HepG2 (cell line): Measurements from ENCODE around the gene ALK.

Experiments
- BRCA1 ChIP-seq: sonication (generic); formaldehyde crosslinking; IDR thresholded peaks from 2 replicates; pipeline ENCODE4 v1.4.0; 2020; ENCODE audit warnings: missing genetic modification reagents
- CHD2 ChIP-seq: IDR thresholded peaks from 2 replicates; pipeline ENCODE4 v1.6.1; 2011; ENCODE audit warnings: low read depth, low read length, improper control_type of control experiment
- FOXK2 ChIP-seq: fragments of 450-650 bp; IDR thresholded peaks from 2 replicates; pipeline ENCODE4 v1.6.1; 2016
- HMGA1 ChIP-seq: sonication (generic); formaldehyde crosslinking; conservative IDR thresholded peaks from 2 replicates; pipeline ENCODE4 v1.4.0; 2020; ENCODE audit warnings: missing genetic modification reagents
- KAT8 ChIP-seq: IDR thresholded peaks from 2 replicates; pipeline ENCODE4 v1.6.1; 2016; ENCODE audit warnings: missing genetic modification reagents, missing compliant biosample characterization
- POLR2A ChIP-seq, 2 experiments: IDR thresholded peaks; 2 replicates each; pipeline ENCODE4 v1.6.1; 2011; ENCODE audit warnings: low read depth in 2 of 2, low read length in 2 of 2, mild to moderate bottlenecking in 1 of 2, moderate library complexity in 1 of 2; ENCODE audit not compliant: insufficient read depth in 1 of 2
- TAF1 ChIP-seq: sonication (generic); formaldehyde crosslinking; IDR thresholded peaks from 2 replicates; pipeline ENCODE4 v1.4.0; 2020; ENCODE audit warnings: missing genetic modification reagents
- WIZ ChIP-seq: sonication (generic); formaldehyde crosslinking; IDR thresholded peaks from 2 replicates; pipeline ENCODE4 v1.5.1; 2020; ENCODE audit warnings: mild to moderate bottlenecking, missing genetic modification reagents
- ZNF10 ChIP-seq: sonication (generic); formaldehyde crosslinking; IDR thresholded peaks from 2 replicates; pipeline ENCODE4 v1.4.0; 2020; ENCODE audit warnings: mild to moderate bottlenecking, low read depth, missing genetic modification reagents, borderline replicate concordance
- ZNF550 ChIP-seq: sonication (generic); formaldehyde crosslinking; IDR thresholded peaks from 2 replicates; pipeline ENCODE4 v1.4.0; 2020; ENCODE audit warnings: mild to moderate bottlenecking, missing genetic modification reagents, borderline replicate concordance
- ZNF747 ChIP-seq: sonication (generic); formaldehyde crosslinking; IDR thresholded peaks from 2 replicates; pipeline ENCODE4 v1.8.1; 2023; ENCODE audit warnings: missing genetic modification reagents, mild to moderate bottlenecking, borderline replicate concordance
- TF ChIP-seq, protein P1 (sequence below): sonication (generic); formaldehyde crosslinking; IDR thresholded peaks from 2 replicates; pipeline ENCODE4 v1.5.0; 2020; ENCODE audit warnings: missing genetic modification reagents, mild to moderate bottlenecking, borderline replicate concordance

DNA sequence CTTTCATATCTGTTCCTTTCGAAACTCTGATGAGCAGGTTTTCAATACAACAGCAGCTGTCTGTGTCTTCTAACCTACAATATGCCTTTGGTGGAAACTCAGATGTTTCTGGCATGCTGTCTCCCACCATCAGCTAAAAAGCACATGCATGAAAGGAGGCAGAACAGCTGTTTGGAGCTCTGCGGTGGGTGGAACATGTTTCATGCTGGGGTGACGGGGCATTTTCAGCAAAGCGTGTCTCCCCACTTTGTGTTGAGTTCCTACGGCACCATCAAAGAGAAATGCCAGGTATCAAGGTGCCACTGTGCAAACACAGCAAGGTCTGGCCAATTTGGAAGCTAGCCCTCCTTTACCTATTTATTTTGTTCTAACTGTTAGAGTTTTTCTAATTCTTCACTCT lies 516.1 kb downstream of the ALK start:
- TF ChIP-seq BRCA1 (CRISPR knock-in tag) (no peak), CHD2 (no peak), ZNF10 (CRISPR knock-in tag) (no peak), TAF1 (CRISPR knock-in tag) (no peak), ZNF747 (CRISPR knock-in tag) (no peak), ZNF550 (CRISPR knock-in tag) (no peak), FOXK2 (no peak), WIZ (CRISPR knock-in tag) (no peak), KAT8 (CRISPR knock-in tag) (no peak), POLR2A (IDR thresholded peaks at IDR 0.05; ENCODE audit: insufficient read depth in 1 of 2, low read depth in 2 of 2, low read length in 2 of 2) (no peak), HMGA1 (CRISPR knock-in tag) (no peak)
- TF ChIP-seq, protein P1, sequence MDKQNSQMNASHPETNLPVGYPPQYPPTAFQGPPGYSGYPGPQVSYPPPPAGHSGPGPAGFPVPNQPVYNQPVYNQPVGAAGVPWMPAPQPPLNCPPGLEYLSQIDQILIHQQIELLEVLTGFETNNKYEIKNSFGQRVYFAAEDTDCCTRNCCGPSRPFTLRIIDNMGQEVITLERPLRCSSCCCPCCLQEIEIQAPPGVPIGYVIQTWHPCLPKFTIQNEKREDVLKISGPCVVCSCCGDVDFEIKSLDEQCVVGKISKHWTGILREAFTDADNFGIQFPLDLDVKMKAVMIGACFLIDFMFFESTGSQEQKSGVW, result no peak
